WTC11 (cell line): ENCODE data around the gene SECTM1. TPM values are rescaled to one million over a fixed set of nuclear protein-coding genes. Genes with fewer than 3 reads are reported as not detected.

Experiments used
- ATAC-seq: fragments of 200-7000 bp; cut with Tn5 transposase; 2 replicates; pipeline ENCODE4 v1.10.0; 2021; ENCODE audit warnings: mild to moderate bottlenecking, moderate library complexity
- CTCF ChIA-PET: fragments of 300-600 bp; sonication (Branson Sonifier 250); formaldehyde crosslinking; loops from one replicate; lab custom pipeline; 2021; ENCODE audit warnings: antibody characterized with exemption; lab: Charles Lee
- POLR2A ChIA-PET: fragments of 350-600 bp; sonication (Branson Sonifier 250); formaldehyde crosslinking; loops from one replicate; lab custom pipeline; 2021; ENCODE audit warnings: antibody characterized with exemption; lab: Charles Lee
- DNase-seq: peaks from one replicate; pipeline ENCODE4 v3.0.0; 2021; ENCODE audit warnings: low spot score
- H3K27ac Mint-ChIP-seq: 2 replicates; pipeline ENCODE4 v1.8.0; 2021; ENCODE audit warnings: mixed read lengths
- H3K27me3 Mint-ChIP-seq: 2 replicates; pipeline ENCODE4 v1.8.0; 2021; ENCODE audit warnings: low read depth, mild to moderate bottlenecking, moderate library complexity, mixed read lengths
- H3K36me3 Mint-ChIP-seq: 2 replicates; pipeline ENCODE4 v1.8.0; 2021; ENCODE audit warnings: mixed read lengths
- H3K4me1 Mint-ChIP-seq: 2 replicates; pipeline ENCODE4 v1.8.0; 2022; ENCODE audit warnings: mixed read lengths
- H3K4me3 Mint-ChIP-seq: 2 replicates; pipeline ENCODE4 v1.8.0; 2021; ENCODE audit warnings: mild to moderate bottlenecking, moderate library complexity, mixed read lengths
- H3K9me3 Mint-ChIP-seq: 2 replicates; pipeline ENCODE4 v1.8.0; 2021; ENCODE audit warnings: mixed read lengths
- EMX1 ChIP-seq: fragments of 250-450 bp; sonication (Bioruptor Pico); IDR thresholded peaks from 2 replicates; pipeline ENCODE4 v1.8.0; 2021; ENCODE audit warnings: mild to moderate bottlenecking
- FOXP1 ChIP-seq: sonication (generic); formaldehyde crosslinking; IDR thresholded peaks from 2 replicates; pipeline ENCODE4 v1.8.0; 2022; ENCODE audit warnings: missing genetic modification reagents, mild to moderate bottlenecking, moderate library complexity, borderline replicate concordance
- GABPB1 ChIP-seq: sonication (generic); formaldehyde crosslinking; IDR thresholded peaks from 2 replicates; pipeline ENCODE4 v1.8.1; 2023; ENCODE audit warnings: mild to moderate bottlenecking, missing genetic modification reagents
- GTF2I ChIP-seq: fragments of 250-450 bp; sonication (Bioruptor Pico); conservative IDR thresholded peaks from 2 replicates; pipeline ENCODE4 v1.4.0; 2021; ENCODE audit warnings: mild to moderate bottlenecking
- HMGA2 ChIP-seq: fragments of 250-450 bp; sonication (Bioruptor Pico); IDR thresholded peaks from 2 replicates; pipeline ENCODE4 v1.4.0; 2021; ENCODE audit warnings: mild to moderate bottlenecking, moderate library complexity
- JUN ChIP-seq: sonication (generic); formaldehyde crosslinking; IDR thresholded peaks from 2 replicates; pipeline ENCODE4 v1.8.0; 2023; ENCODE audit warnings: mild to moderate bottlenecking, missing genetic modification reagents
- MAX ChIP-seq: sonication (generic); formaldehyde crosslinking; IDR thresholded peaks from 2 replicates; pipeline ENCODE4 v1.8.0; 2022; ENCODE audit warnings: mild to moderate bottlenecking, missing genetic modification reagents
- MLX ChIP-seq: sonication (generic); formaldehyde crosslinking; IDR thresholded peaks from 2 replicates; pipeline ENCODE4 v1.8.1; 2023; ENCODE audit warnings: mild to moderate bottlenecking, missing genetic modification reagents, moderate library complexity
- MYBL2 ChIP-seq: sonication (generic); formaldehyde crosslinking; IDR thresholded peaks from 2 replicates; pipeline ENCODE4 v1.8.1; 2023; ENCODE audit warnings: mild to moderate bottlenecking, moderate library complexity, missing genetic modification reagents
- NFE2L1 ChIP-seq: sonication (generic); formaldehyde crosslinking; IDR thresholded peaks from 2 replicates; pipeline ENCODE4 v1.8.1; 2023; ENCODE audit warnings: missing genetic modification reagents
- RELA ChIP-seq: sonication (generic); formaldehyde crosslinking; IDR thresholded peaks from 2 replicates; pipeline ENCODE4 v1.8.1; 2022; ENCODE audit warnings: missing genetic modification reagents, mild to moderate bottlenecking, borderline replicate concordance
- SMAD4 ChIP-seq: sonication (generic); formaldehyde crosslinking; IDR thresholded peaks from 2 replicates; pipeline ENCODE4 v1.8.0; 2022; ENCODE audit warnings: mild to moderate bottlenecking, missing genetic modification reagents
- TEAD4 ChIP-seq: sonication (generic); formaldehyde crosslinking; IDR thresholded peaks from 2 replicates; pipeline ENCODE4 v1.8.0; 2022; ENCODE audit warnings: mild to moderate bottlenecking, missing genetic modification reagents
- TP53 ChIP-seq: sonication (generic); formaldehyde crosslinking; IDR thresholded peaks from 2 replicates; pipeline ENCODE4 v1.8.1; 2023; ENCODE audit warnings: mild to moderate bottlenecking, missing genetic modification reagents
- ZBTB21 ChIP-seq: sonication (generic); formaldehyde crosslinking; IDR thresholded peaks from 2 replicates; pipeline ENCODE4 v1.8.1; 2023; ENCODE audit warnings: mild to moderate bottlenecking, missing genetic modification reagents, borderline replicate concordance
- ZNF138 ChIP-seq: sonication (generic); formaldehyde crosslinking; conservative IDR thresholded peaks from 2 replicates; pipeline ENCODE4 v1.8.1; 2022; ENCODE audit warnings: mild to moderate bottlenecking, moderate library complexity, missing genetic modification reagents
- ZNF232 ChIP-seq: sonication (generic); formaldehyde crosslinking; IDR thresholded peaks from 2 replicates; pipeline ENCODE4 v1.8.0; 2022; ENCODE audit warnings: mild to moderate bottlenecking, missing genetic modification reagents
- ZNF416 ChIP-seq: fragments of 250-450 bp; sonication (Bioruptor Pico); IDR thresholded peaks from 2 replicates; pipeline ENCODE4 v1.9.0; 2021; ENCODE audit warnings: mild to moderate bottlenecking, inconsistent platforms
- ZNF423 ChIP-seq: fragments of 250-450 bp; sonication (Bioruptor Pico); IDR thresholded peaks from 2 replicates; pipeline ENCODE4 v2.1.2; 2022; ENCODE audit warnings: mild to moderate bottlenecking, moderate library complexity
- total RNA-seq: library from RNA; stranded (reverse); gene quantifications from 3 replicates; pipeline ENCODE4 v1.2.3, GENCODE V29; 2021
- TF ChIP-seq, protein P1 (sequence below): fragments of 250-450 bp; sonication (Bioruptor Pico); IDR thresholded peaks from 2 replicates; pipeline ENCODE4 v2.1.2; 2022; ENCODE audit warnings: mild to moderate bottlenecking, moderate library complexity
- TF ChIP-seq, protein P2 (sequence below): sonication (generic); formaldehyde crosslinking; IDR thresholded peaks from 2 replicates; pipeline ENCODE4 v1.8.0; 2023; ENCODE audit warnings: mild to moderate bottlenecking, missing genetic modification reagents
- TF ChIP-seq, protein P3 (sequence below): sonication (generic); formaldehyde crosslinking; IDR thresholded peaks from 2 replicates; pipeline ENCODE4 v1.8.0; 2022; ENCODE audit warnings: mild to moderate bottlenecking, missing genetic modification reagents
- TF ChIP-seq, protein P4 (sequence below): sonication (generic); formaldehyde crosslinking; IDR thresholded peaks from 2 replicates; pipeline ENCODE4 v1.8.1; 2022; ENCODE audit warnings: missing genetic modification reagents, borderline replicate concordance
- TF ChIP-seq, protein P5 (sequence below): sonication (generic); formaldehyde crosslinking; IDR thresholded peaks from 2 replicates; pipeline ENCODE4 v1.8.0; 2022; ENCODE audit warnings: mild to moderate bottlenecking, missing genetic modification reagents

The SECTM1 gene
- total RNA-seq, 1 experiment from 2014 or later = 0.22 TPM

- TF ChIP-seq ZBTB21 (CRISPR knock-in tag) (no peak), SMAD4 (no peak), EMX1 (CRISPR knock-in tag) (no peak), MYBL2 (no peak), MLX (CRISPR knock-in tag) (no peak), RELA (CRISPR knock-in tag) (no peak), NFE2L1 (CRISPR knock-in tag) (no peak), ZNF423 (CRISPR knock-in tag) (no peak), FOXP1 (CRISPR knock-in tag) (no peak), TP53 (no peak), HMGA2 (CRISPR knock-in tag) (no peak)
- TF ChIP-seq, protein P1, sequence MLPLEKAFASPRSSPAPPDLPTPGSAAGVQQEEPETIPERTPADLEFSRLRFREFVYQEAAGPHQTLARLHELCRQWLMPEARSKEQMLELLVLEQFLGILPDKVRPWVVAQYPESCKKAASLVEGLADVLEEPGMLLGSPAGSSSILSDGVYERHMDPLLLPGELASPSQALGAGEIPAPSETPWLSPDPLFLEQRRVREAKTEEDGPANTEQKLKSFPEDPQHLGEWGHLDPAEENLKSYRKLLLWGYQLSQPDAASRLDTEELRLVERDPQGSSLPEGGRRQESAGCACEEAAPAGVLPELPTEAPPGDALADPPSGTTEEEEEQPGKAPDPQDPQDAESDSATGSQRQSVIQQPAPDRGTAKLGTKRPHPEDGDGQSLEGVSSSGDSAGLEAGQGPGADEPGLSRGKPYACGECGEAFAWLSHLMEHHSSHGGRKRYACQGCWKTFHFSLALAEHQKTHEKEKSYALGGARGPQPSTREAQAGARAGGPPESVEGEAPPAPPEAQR = no peak
- Mint-ChIP-seq H3K27ac (no peak overlapping the region), H3K36me3 (no peaks in the 10 kb centered on the region), H3K27me3 (peaks cover 3% of the 10 kb centered on the region), H3K9me3 (no peaks in the 10 kb centered on the region), H3K4me1 (peaks cover 22% of the 10 kb centered on the region), H3K4me3 (no peak overlapping the region)
- ChIA-PET CTCF (interaction anchor here (1.5 to 1.8 kb wide), 2 partner anchors 11 to 45 kb away, joined by 4 to 5 read pairs; no protein-coding TSS in a partner anchor), POLR2A (no interaction called here)
- no peak for DNase-seq
- ATAC-seq = no peak
Observed at GRCh38 chr17:82281076-82281475, 52.5 kb downstream of the SECTM1 start.

- no peaks in the 10 kb centered on the region for H3K36me3 Mint-ChIP-seq
- peaks cover 3% of the 10 kb centered on the region; the same call in 1 of the 2 replicates for H3K27me3 Mint-ChIP-seq
- ChIA-PET POLR2A (no interaction called here), CTCF (interaction anchor here (1.5 to 1.8 kb wide), 2 partner anchors 12 to 44 kb away, joined by 4 to 5 read pairs; no protein-coding TSS in a partner anchor)
- no peak for DNase-seq
- no peak for ATAC-seq
- H3K9me3 Mint-ChIP-seq = no peaks in the 10 kb centered on the region
- H3K4me1 Mint-ChIP-seq = peaks cover 22% of the 10 kb centered on the region
- H3K4me3 Mint-ChIP-seq = no peak overlapping the region
- H3K27ac Mint-ChIP-seq = no peak overlapping the region
- TF ChIP-seq ZNF138 (CRISPR knock-in tag) (no peak), GABPB1 (CRISPR knock-in tag) (0 out of 2 replicates have a peak, but pooled peaks have one; percentile 19)
Observed at GRCh38 chr17:82280537-82280936, 53.0 kb downstream of the SECTM1 start.

DNA sequence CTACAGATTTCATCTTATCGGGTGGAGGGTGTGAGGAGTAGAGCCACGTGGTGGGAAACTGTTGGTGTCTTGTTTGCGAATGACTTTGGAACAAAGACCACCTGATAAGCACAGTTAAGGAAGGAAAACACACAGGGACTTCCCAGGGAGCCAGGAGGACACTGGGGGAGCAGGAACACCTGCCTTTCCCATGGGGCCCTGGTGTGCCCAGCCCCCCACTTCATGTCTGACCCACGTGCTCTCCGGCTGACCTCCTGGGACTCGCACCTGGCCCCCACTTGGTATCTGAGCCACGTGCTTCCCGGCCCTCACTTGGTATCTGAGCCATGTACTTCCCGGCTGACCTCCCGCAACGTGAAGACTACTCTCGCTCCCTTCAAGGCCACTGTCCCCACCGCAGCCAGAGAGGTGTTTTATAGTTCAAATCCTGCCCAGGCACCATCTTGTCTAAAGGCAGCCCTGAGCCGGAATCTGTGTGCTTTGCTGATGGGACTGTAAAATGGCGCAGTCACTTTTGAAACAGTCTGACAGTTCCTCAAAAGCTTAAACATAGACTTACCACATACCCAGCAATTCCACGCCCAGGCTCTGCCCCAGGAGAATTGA, 54.7 kb downstream of the SECTM1 start:
- ATAC-seq (no peak), DNase-seq (no peak)
- POLR2A ChIA-PET = no interaction called here
- no peaks in the 10 kb centered on the region for H3K36me3 Mint-ChIP-seq
- peaks cover 3% of the 10 kb centered on the region; the same call in 1 of the 2 replicates for H3K27me3 Mint-ChIP-seq
- H3K4me1 Mint-ChIP-seq = peaks cover 25% of the 10 kb centered on the region
- CTCF ChIA-PET = interaction anchor here (1.2 kb wide), 1 partner anchor 259 kb away, joined by 3 read pairs; no protein-coding TSS in a partner anchor
- no peak overlapping the region for H3K27ac Mint-ChIP-seq
- no peak overlapping the region for H3K4me3 Mint-ChIP-seq
- no peaks in the 10 kb centered on the region for H3K9me3 Mint-ChIP-seq
- no peak for TF ChIP-seq TEAD4 (CRISPR knock-in tag)
- TF ChIP-seq, protein P2, sequence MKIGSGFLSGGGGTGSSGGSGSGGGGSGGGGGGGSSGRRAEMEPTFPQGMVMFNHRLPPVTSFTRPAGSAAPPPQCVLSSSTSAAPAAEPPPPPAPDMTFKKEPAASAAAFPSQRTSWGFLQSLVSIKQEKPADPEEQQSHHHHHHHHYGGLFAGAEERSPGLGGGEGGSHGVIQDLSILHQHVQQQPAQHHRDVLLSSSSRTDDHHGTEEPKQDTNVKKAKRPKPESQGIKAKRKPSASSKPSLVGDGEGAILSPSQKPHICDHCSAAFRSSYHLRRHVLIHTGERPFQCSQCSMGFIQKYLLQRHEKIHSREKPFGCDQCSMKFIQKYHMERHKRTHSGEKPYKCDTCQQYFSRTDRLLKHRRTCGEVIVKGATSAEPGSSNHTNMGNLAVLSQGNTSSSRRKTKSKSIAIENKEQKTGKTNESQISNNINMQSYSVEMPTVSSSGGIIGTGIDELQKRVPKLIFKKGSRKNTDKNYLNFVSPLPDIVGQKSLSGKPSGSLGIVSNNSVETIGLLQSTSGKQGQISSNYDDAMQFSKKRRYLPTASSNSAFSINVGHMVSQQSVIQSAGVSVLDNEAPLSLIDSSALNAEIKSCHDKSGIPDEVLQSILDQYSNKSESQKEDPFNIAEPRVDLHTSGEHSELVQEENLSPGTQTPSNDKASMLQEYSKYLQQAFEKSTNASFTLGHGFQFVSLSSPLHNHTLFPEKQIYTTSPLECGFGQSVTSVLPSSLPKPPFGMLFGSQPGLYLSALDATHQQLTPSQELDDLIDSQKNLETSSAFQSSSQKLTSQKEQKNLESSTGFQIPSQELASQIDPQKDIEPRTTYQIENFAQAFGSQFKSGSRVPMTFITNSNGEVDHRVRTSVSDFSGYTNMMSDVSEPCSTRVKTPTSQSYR (CRISPR knock-in tag) = no peak
- TF ChIP-seq ZNF232 (CRISPR knock-in tag) = no peak
- TF ChIP-seq GTF2I (CRISPR knock-in tag) = no peak
- TF ChIP-seq, protein P3, sequence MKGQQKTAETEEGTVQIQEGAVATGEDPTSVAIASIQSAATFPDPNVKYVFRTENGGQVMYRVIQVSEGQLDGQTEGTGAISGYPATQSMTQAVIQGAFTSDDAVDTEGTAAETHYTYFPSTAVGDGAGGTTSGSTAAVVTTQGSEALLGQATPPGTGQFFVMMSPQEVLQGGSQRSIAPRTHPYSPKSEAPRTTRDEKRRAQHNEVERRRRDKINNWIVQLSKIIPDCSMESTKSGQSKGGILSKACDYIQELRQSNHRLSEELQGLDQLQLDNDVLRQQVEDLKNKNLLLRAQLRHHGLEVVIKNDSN (CRISPR knock-in tag) = peak; percentile 29; the same call in 1 of the 2 replicates
- no peak for TF ChIP-seq ZNF416 (CRISPR knock-in tag)
- TF ChIP-seq ZBTB21 (CRISPR knock-in tag) = no peak
- TF ChIP-seq, protein P4, sequence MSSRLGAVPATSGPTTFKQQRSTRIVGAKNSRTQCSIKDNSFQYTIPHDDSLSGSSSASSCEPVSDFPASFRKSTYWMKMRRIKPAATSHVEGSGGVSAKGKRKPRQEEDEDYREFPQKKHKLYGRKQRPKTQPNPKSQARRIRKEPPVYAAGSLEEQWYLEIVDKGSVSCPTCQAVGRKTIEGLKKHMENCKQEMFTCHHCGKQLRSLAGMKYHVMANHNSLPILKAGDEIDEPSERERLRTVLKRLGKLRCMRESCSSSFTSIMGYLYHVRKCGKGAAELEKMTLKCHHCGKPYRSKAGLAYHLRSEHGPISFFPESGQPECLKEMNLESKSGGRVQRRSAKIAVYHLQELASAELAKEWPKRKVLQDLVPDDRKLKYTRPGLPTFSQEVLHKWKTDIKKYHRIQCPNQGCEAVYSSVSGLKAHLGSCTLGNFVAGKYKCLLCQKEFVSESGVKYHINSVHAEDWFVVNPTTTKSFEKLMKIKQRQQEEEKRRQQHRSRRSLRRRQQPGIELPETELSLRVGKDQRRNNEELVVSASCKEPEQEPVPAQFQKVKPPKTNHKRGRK = no peak
- TF ChIP-seq HMGA2 (CRISPR knock-in tag) = no peak
- TF ChIP-seq MAX = 0 out of 2 replicates have a peak, but pooled peaks have one; percentile 50
- no peak for TF ChIP-seq JUN (CRISPR knock-in tag)
- TF ChIP-seq, protein P5, sequence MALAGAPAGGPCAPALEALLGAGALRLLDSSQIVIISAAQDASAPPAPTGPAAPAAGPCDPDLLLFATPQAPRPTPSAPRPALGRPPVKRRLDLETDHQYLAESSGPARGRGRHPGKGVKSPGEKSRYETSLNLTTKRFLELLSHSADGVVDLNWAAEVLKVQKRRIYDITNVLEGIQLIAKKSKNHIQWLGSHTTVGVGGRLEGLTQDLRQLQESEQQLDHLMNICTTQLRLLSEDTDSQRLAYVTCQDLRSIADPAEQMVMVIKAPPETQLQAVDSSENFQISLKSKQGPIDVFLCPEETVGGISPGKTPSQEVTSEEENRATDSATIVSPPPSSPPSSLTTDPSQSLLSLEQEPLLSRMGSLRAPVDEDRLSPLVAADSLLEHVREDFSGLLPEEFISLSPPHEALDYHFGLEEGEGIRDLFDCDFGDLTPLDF (CRISPR knock-in tag) = no peak
